Endothelial cell of umbilical vein (primary cell): ENCODE measurements around the gene MRPL21. TPM values are rescaled to one million over a fixed set of nuclear protein-coding genes. Genes with fewer than 3 reads are reported as not detected.

Source experiments
- BruUV-seq: library from RNA; stranded (reverse); fragments of 400-500 nt; replicated peaks from 2 replicates; lab custom pipeline; 2021; lab: Mats Ljungman, UMichigan
- CTCF ChIA-PET: fragments of 300-600, 350-600 bp; sonication (Branson Sonifier 250); formaldehyde crosslinking; loops from one replicate; lab custom pipeline; 2021; ENCODE audit warnings: antibody characterized with exemption, inconsistent platforms; lab: Charles Lee
- POLR2A ChIA-PET: fragments of 300-600, 350-600 bp; sonication (Branson Sonifier 250); formaldehyde crosslinking; loops from one replicate; lab custom pipeline; 2021; ENCODE audit warnings: antibody characterized with exemption, inconsistent platforms; lab: Charles Lee
- DNase-seq: peaks from one replicate; pipeline ENCODE4 v3.0.0-alpha.2; 2011; ENCODE audit warnings: low read depth, low spot score
- FAIRE-seq: peaks from 2 replicates; lab custom pipeline; 2011; peaks lifted over from hg19 to GRCh38; lab: Jason Lieb, UNC
- H2AFZ ChIP-seq: 2 replicates; pipeline ENCODE4 v1.6.0; 2012; ENCODE audit warnings: low read depth, low read length, control low read depth, inconsistent platforms
- H3K27ac ChIP-seq: 2 replicates; pipeline ENCODE4 v1.5.1; 2011; ENCODE audit warnings: low read depth, mild to moderate bottlenecking, control low read depth, low read length, moderate library complexity; ENCODE audit not compliant: insufficient read depth
- H3K27me3 ChIP-seq, 2 experiments: 2 replicates each; pipeline versions ENCODE4 v1.6.0 to v1.6.1; 2011; ENCODE audit warnings: low read length in 2 of 2, mixed read lengths in 1 of 2; ENCODE audit not compliant: control insufficient read depth in 2 of 2, insufficient read depth in 2 of 2
- H3K36me3 ChIP-seq, 2 experiments: 2 replicates in 1 of 2; 3 replicates in 1 of 2; pipeline ENCODE4 v1.5.1; 2011; ENCODE audit warnings: low read length in 2 of 2, mild to moderate bottlenecking in 1 of 2, moderate library complexity in 1 of 2; ENCODE audit not compliant: control insufficient read depth in 2 of 2, insufficient read depth in 2 of 2; ENCODE audit errors: extremely low read depth in 1 of 2
- H3K4me1 ChIP-seq: 3 replicates; pipeline ENCODE4 v1.5.1; 2011; ENCODE audit warnings: mild to moderate bottlenecking, low read length; ENCODE audit not compliant: control insufficient read depth, insufficient read depth; ENCODE audit errors: extremely low read depth
- H3K4me2 ChIP-seq: 2 replicates; pipeline ENCODE4 v1.6.1; 2011; ENCODE audit warnings: low read length, control low read depth, mixed read lengths; ENCODE audit not compliant: insufficient read depth
- H3K4me3 ChIP-seq, 3 experiments: fragments of 200-600 bp in 1 of 3; sonication (generic), shearing (Covaris generic) in 1 of 3; replicated peaks in 1 of 3; 2 replicates each; pipeline ENCODE4 v1.5.1; 2011 to 2016; ENCODE audit warnings: control low read depth in 3 of 3, low read length in 3 of 3, mild to moderate bottlenecking in 2 of 3, inconsistent platforms in 1 of 3, low read depth in 1 of 3, moderate library complexity in 1 of 3; ENCODE audit not compliant: insufficient read depth in 1 of 3
- H3K79me2 ChIP-seq: 2 replicates; pipeline ENCODE4 v1.6.0; 2012; ENCODE audit warnings: low read length, inconsistent platforms; ENCODE audit not compliant: control insufficient read depth, insufficient read depth
- H3K9ac ChIP-seq: replicated peaks from 2 replicates; pipeline ENCODE3; 2011; ENCODE audit warnings: low read length, control low read depth; ENCODE audit not compliant: insufficient read depth; ENCODE audit errors: extremely low read depth
- H3K9me1 ChIP-seq: replicated peaks from 3 replicates; pipeline ENCODE4 v1.6.0; 2011; ENCODE audit warnings: mild to moderate bottlenecking, low read length; ENCODE audit not compliant: control insufficient read depth, insufficient read depth; ENCODE audit errors: extremely low read depth
- H3K9me3 ChIP-seq: replicated peaks from 2 replicates; pipeline ENCODE4 v1.5.1; 2012; ENCODE audit warnings: low read length, inconsistent platforms; ENCODE audit not compliant: control insufficient read depth, insufficient read depth
- H4K20me1 ChIP-seq: replicated peaks from 2 replicates; pipeline ENCODE3; 2011; ENCODE audit warnings: mild to moderate bottlenecking, low read length; ENCODE audit not compliant: control insufficient read depth, insufficient read depth; ENCODE audit errors: extremely low read depth
- CTCF ChIP-seq, 2 donors: IDR thresholded peaks; 1 replicate in 1 of 2; 2 replicates in 1 of 2; pipeline ENCODE4 v1.5.1; 2011; ENCODE audit warnings: low read length in 2 of 2, mild to moderate bottlenecking in 2 of 2, moderate library complexity in 2 of 2, control low read depth in 1 of 2, inconsistent platforms in 1 of 2, low read depth in 1 of 2; ENCODE audit not compliant: insufficient read depth in 1 of 2; ENCODE audit errors: extremely low read depth in 1 of 2
- EZH2 ChIP-seq: IDR thresholded peaks from 2 replicates; pipeline ENCODE4 v1.6.1; 2012; ENCODE audit warnings: borderline replicate concordance, low read depth, mild to moderate bottlenecking, moderate library complexity, low read length, inconsistent platforms; ENCODE audit not compliant: severe bottlenecking
- FOS ChIP-seq: IDR thresholded peaks from 2 replicates; pipeline ENCODE4 v1.6.1; 2011; ENCODE audit warnings: mild to moderate bottlenecking, low read length, moderate library complexity, borderline replicate concordance; ENCODE audit not compliant: insufficient read depth
- GATA2 ChIP-seq: IDR thresholded peaks from 2 replicates; pipeline ENCODE4 v1.7.0; 2011; ENCODE audit warnings: low read depth, mild to moderate bottlenecking, moderate library complexity, mixed read lengths, low read length; ENCODE audit not compliant: insufficient read length, insufficient read depth
- JUN ChIP-seq: IDR thresholded peaks from 2 replicates; pipeline ENCODE4 v1.6.1; 2011; ENCODE audit warnings: borderline replicate concordance, low read depth; ENCODE audit not compliant: insufficient read length, insufficient read depth
- MAX ChIP-seq: IDR thresholded peaks from 2 replicates; pipeline ENCODE4 v1.6.1; 2011; ENCODE audit not compliant: insufficient read depth, insufficient read length
- MYC ChIP-seq: IDR thresholded peaks from one replicate; pipeline ENCODE4 v1.6.1; 2011; ENCODE audit warnings: mild to moderate bottlenecking, low read depth, low read length
- POLR2A ChIP-seq: IDR thresholded peaks from 2 replicates; pipeline ENCODE4 v1.6.1; 2012; ENCODE audit warnings: low read depth, mild to moderate bottlenecking, control low read depth, low read length
- POLR2AphosphoS5 ChIP-seq: IDR thresholded peaks from 2 replicates; pipeline ENCODE4 v1.6.1; 2012; ENCODE audit warnings: low read depth, mild to moderate bottlenecking, control low read depth, low read length, moderate library complexity; ENCODE audit not compliant: insufficient read depth
- dilution Hi-C: fragments of 300-500 bp; cut with MboI; formaldehyde crosslinking; loops from one replicate; pipeline ENCODE4 v1.15.0; 2019; ENCODE audit warnings: low sequenced_read_pairs; ENCODE audit not compliant: extremely low pct_ligation_motif_present
- intact Hi-C: fragments of 100-400 bp; cut with micrococcal nuclease; formaldehyde crosslinking; loops from one replicate; pipeline ENCODE4 v1.10.0; 2022
- polyA plus RNA-seq, 4 experiments: library from polyadenylated mRNA; depleted of rRNA in 3 of 4; stranded (reverse) in 3 of 4; unstranded in 1 of 4; fragments of >200 nt; gene quantifications; 2 replicates each; pipeline versions ENCODE4 v1.2.1 to v1.2.3, GENCODE V29; 2011 to 2012; ENCODE audit warnings: missing spikeins in 1 of 4
- total RNA-seq: library from RNA; stranded (reverse); gene quantifications from 2 replicates; pipeline ENCODE4 v1.2.3, GENCODE V29; 2021

The MRPL21 gene
- total and polyA plus RNA-seq, 2 donors (not counting 3 experiments of a cell fraction or from before 2014, with no cell fraction given): 52.2 to 65.5 TPM

GRCh38 chr11:68900835-68901381 is 2.7 kb downstream of the MRPL21 start:
- FAIRE-seq (no peak), DNase-seq (no peak)
- dilution Hi-C loops: no loop called here
- Histone ChIP-seq H2AFZ (no peak overlapping the region), H3K27me3 (no peaks in the 10 kb centered on the region), H3K4me3 (no peak overlapping the region), H3K9me3 (no peaks in the 10 kb centered on the region), H3K4me2 (no peak overlapping the region), H3K36me3 (peaks cover 5 to 19% of the 10 kb centered on the region in 2 experiments), H3K4me1 (peaks cover 14% of the 10 kb centered on the region), H3K27ac (no peak overlapping the region), H4K20me1 (no peaks in the 10 kb centered on the region), H3K9me1 (no peaks in the 10 kb centered on the region), H3K79me2 (peaks cover 44% of the 10 kb centered on the region), H3K9ac (no peak overlapping the region)
- intact Hi-C loops: loop anchor here (10.0 kb wide), 1 partner anchor 184 kb away; no protein-coding TSS in a partner anchor
- ChIA-PET CTCF (no interaction called here), POLR2A (no interaction called here)
- no TSS peak for BruUV-seq
- TF ChIP-seq MYC: no peak

GRCh38 chr11:68897441-68897840 is 6.2 kb downstream of the MRPL21 start:
- no peak overlapping the region for H3K27ac ChIP-seq
- BruUV-seq: no TSS peak
- no peak overlapping the region for H3K9ac ChIP-seq
- no peaks in the 10 kb centered on the region for H3K27me3 ChIP-seq
- dilution Hi-C loops: no loop called here
- H3K4me1 ChIP-seq: peaks cover 2% of the 10 kb centered on the region
- peaks cover 19% of the 10 kb centered on the region for H3K79me2 ChIP-seq
- H3K9me1 ChIP-seq: no peaks in the 10 kb centered on the region
- H2AFZ ChIP-seq: no peak overlapping the region
- no peak overlapping the region for H3K4me3 ChIP-seq
- intact Hi-C loops: no loop called here
- ChIA-PET POLR2A (no interaction called here), CTCF (no interaction called here)
- TF ChIP-seq GATA2: no peak
- TF ChIP-seq POLR2A: no peak
- no peak for TF ChIP-seq EZH2
- no peak for TF ChIP-seq JUN
- no peak for TF ChIP-seq MYC
- no peak for TF ChIP-seq MAX
- no peak for TF ChIP-seq POLR2AphosphoS5
- no peak for TF ChIP-seq FOS
- no peak for TF ChIP-seq CTCF (IDR thresholded peaks at IDR 0.05; ENCODE audit: extremely low read depth in 1 of 2, insufficient read depth in 1 of 2, low read depth in 1 of 2, low read length in 2 of 2)
- peaks cover 13 to 34% of the 10 kb centered on the region in 2 experiments for H3K36me3 ChIP-seq
- no peak for DNase-seq
- no peaks in the 10 kb centered on the region for H3K9me3 ChIP-seq
- H4K20me1 ChIP-seq: no peaks in the 10 kb centered on the region
- FAIRE-seq: no peak
- no peak overlapping the region for H3K4me2 ChIP-seq
